Measurements from ENCODE around the gene RNF166. TPM values are rescaled to one million over a fixed set of nuclear protein-coding genes. Genes with fewer than 3 reads are reported as not detected.

RNF166 gene
- total RNA-seq, 1 experiment from 2014 or later, result 17.5 TPM

GRCh38 chr16:88700636-88701482 lies 5.3 kb downstream of the RNF166 start:
- CTCF ChIA-PET, result interaction anchor here (1.1 kb wide), 1 partner anchor 37 kb away, joined by 3 read pairs; no protein-coding TSS in a partner anchor
- no peak for TF ChIP-seq CTCF (IDR thresholded peaks at IDR 0.05; ENCODE audit: unreplicated experiment)
- H3K27ac Mint-ChIP-seq (ENCODE audit: low read depth, unreplicated experiment), result no peak overlapping the region
- H3K36me3 Mint-ChIP-seq (ENCODE audit: insufficient read depth, unreplicated experiment), result peaks cover 10% of the 10 kb centered on the region
- H3K9me3 Mint-ChIP-seq (ENCODE audit: unreplicated experiment), result no peaks in the 10 kb centered on the region
- no peak for DNase-seq (ENCODE audit: unreplicated experiment)
- H3K4me1 Mint-ChIP-seq (ENCODE audit: insufficient read depth, unreplicated experiment), result peaks cover 7% of the 10 kb centered on the region
- no peaks in the 10 kb centered on the region for H3K27me3 Mint-ChIP-seq (ENCODE audit: insufficient read depth, unreplicated experiment)
- POLR2A ChIA-PET, result no interaction called here
- BruUV-seq (replicated peaks), result no TSS peak
- no peak overlapping the region for H3K4me3 Mint-ChIP-seq (ENCODE audit: unreplicated experiment)
- intact Hi-C loops (cut with micrococcal nuclease), result no loop called here

GRCh38 chr16:88700322-88700635 lies 5.9 kb downstream of the RNF166 start:
- H3K4me1 Mint-ChIP-seq (ENCODE audit: insufficient read depth, unreplicated experiment), result peaks cover 7% of the 10 kb centered on the region
- intact Hi-C loops (cut with micrococcal nuclease), result no loop called here
- H3K9me3 Mint-ChIP-seq (ENCODE audit: unreplicated experiment), result no peaks in the 10 kb centered on the region
- no peaks in the 10 kb centered on the region for H3K27me3 Mint-ChIP-seq (ENCODE audit: insufficient read depth, unreplicated experiment)
- no peak overlapping the region for H3K4me3 Mint-ChIP-seq (ENCODE audit: unreplicated experiment)
- TF ChIP-seq CTCF (IDR thresholded peaks at IDR 0.05; ENCODE audit: unreplicated experiment), result no peak
- BruUV-seq (replicated peaks), result no TSS peak
- H3K36me3 Mint-ChIP-seq (ENCODE audit: insufficient read depth, unreplicated experiment), result peaks cover 10% of the 10 kb centered on the region
- no peak overlapping the region for H3K27ac Mint-ChIP-seq (ENCODE audit: low read depth, unreplicated experiment)
- DNase-seq (ENCODE audit: unreplicated experiment), result no peak
- POLR2A ChIA-PET, result no interaction called here
- CTCF ChIA-PET, result interaction anchor here (1.1 kb wide), 1 partner anchor 37 kb away, joined by 3 read pairs; no protein-coding TSS in a partner anchor

- H3K4me3 Mint-ChIP-seq (ENCODE audit: unreplicated experiment), result no peak overlapping the region
- no TSS peak for BruUV-seq (replicated peaks)
- POLR2A ChIA-PET, result no interaction called here
- no peaks in the 10 kb centered on the region for H3K9me3 Mint-ChIP-seq (ENCODE audit: unreplicated experiment)
- DNase-seq (ENCODE audit: unreplicated experiment), result no peak
- peaks cover 5% of the 10 kb centered on the region for H3K4me1 Mint-ChIP-seq (ENCODE audit: insufficient read depth, unreplicated experiment)
- H3K27ac Mint-ChIP-seq (ENCODE audit: low read depth, unreplicated experiment), result no peak overlapping the region
- no peaks in the 10 kb centered on the region for H3K27me3 Mint-ChIP-seq (ENCODE audit: insufficient read depth, unreplicated experiment)
- H3K36me3 Mint-ChIP-seq (ENCODE audit: insufficient read depth, unreplicated experiment), result peaks cover 10% of the 10 kb centered on the region
- intact Hi-C loops (cut with micrococcal nuclease), result no loop called here
- TF ChIP-seq CTCF (IDR thresholded peaks at IDR 0.05; ENCODE audit: unreplicated experiment), result no peak
- CTCF ChIA-PET, result no interaction called here
These were observed 7.0 kb downstream of the RNF166 start for GRCh38 chr16:88699180-88699579.

GRCh38 chr16:88698646-88699045 lies 7.6 kb downstream of the RNF166 start:
- POLR2A ChIA-PET, result no interaction called here
- CTCF ChIA-PET, result no interaction called here
- TF ChIP-seq CTCF (IDR thresholded peaks at IDR 0.05; ENCODE audit: unreplicated experiment), result no peak
- no peak overlapping the region for H3K4me3 Mint-ChIP-seq (ENCODE audit: unreplicated experiment)
- H3K9me3 Mint-ChIP-seq (ENCODE audit: unreplicated experiment), result no peaks in the 10 kb centered on the region
- no peak for DNase-seq (ENCODE audit: unreplicated experiment)
- no peak overlapping the region for H3K27ac Mint-ChIP-seq (ENCODE audit: low read depth, unreplicated experiment)
- H3K4me1 Mint-ChIP-seq (ENCODE audit: insufficient read depth, unreplicated experiment), result no peaks in the 10 kb centered on the region
- no TSS peak for BruUV-seq (replicated peaks)
- peaks cover 10% of the 10 kb centered on the region for H3K36me3 Mint-ChIP-seq (ENCODE audit: insufficient read depth, unreplicated experiment)
- intact Hi-C loops (cut with micrococcal nuclease), result no loop called here
- no peaks in the 10 kb centered on the region for H3K27me3 Mint-ChIP-seq (ENCODE audit: insufficient read depth, unreplicated experiment)

All from MCF 10A (cell line).